HEK293 (cell line): ENCODE data around the gene ACSL3.

Source experiments
- CTCF ChIA-PET: fragments of 350-600 bp; formaldehyde crosslinking; extraction: SDS; loops from one replicate; lab custom pipeline; 2021; ENCODE audit warnings: antibody characterized with exemption; lab: Yijun Ruan, JAX
- POLR2A ChIA-PET: fragments of 300-600 bp; formaldehyde crosslinking; extraction: SDS; loops from one replicate; lab custom pipeline; 2020; ENCODE audit warnings: antibody characterized with exemption, inconsistent platforms; lab: Yijun Ruan, JAX
- H3K27ac ChIP-seq: fragments of 200-500 bp; sonication (Bioruptor generic); 2 replicates; pipeline ENCODE4 v1.5.1; 2014; ENCODE audit warnings: low read depth, low read length, control low read depth, inconsistent platforms; ENCODE audit errors: extremely low read depth
- H3K36me3 ChIP-seq, 2 experiments: fragments of 200-500 bp in 1 of 2; sonication (Bioruptor generic) in 1 of 2; 1 replicate in 1 of 2; 2 replicates in 1 of 2; pipeline ENCODE4 v1.5.1; 2014 to 2017; ENCODE audit warnings: inconsistent platforms in 2 of 2, low read length in 2 of 2; ENCODE audit not compliant: control insufficient read depth in 2 of 2, insufficient read depth in 1 of 2
- H3K4me1 ChIP-seq: fragments of 200-500 bp; sonication (Bioruptor generic); 2 replicates; pipeline ENCODE4 v1.5.1; 2014; ENCODE audit warnings: mild to moderate bottlenecking, low read length, inconsistent platforms; ENCODE audit not compliant: control insufficient read depth, insufficient read depth
- H3K4me3 ChIP-seq: 2 replicates; pipeline ENCODE4 v1.5.1; 2011; ENCODE audit warnings: low read depth, mild to moderate bottlenecking, control low read depth, low read length, moderate library complexity
- H3K9me3 ChIP-seq: fragments of 200-500 bp; sonication (Bioruptor generic); 2 replicates; pipeline ENCODE4 v1.5.1; 2014; ENCODE audit warnings: low read depth, low read length, inconsistent platforms; ENCODE audit not compliant: control insufficient read depth, insufficient read depth
- KLF7 ChIP-seq: fragments of 450-650 bp; formaldehyde crosslinking; IDR thresholded peaks from 2 replicates; pipeline ENCODE4 v1.5.1; 2016; ENCODE audit warnings: missing biosample characterization, missing genetic modification characterization, borderline replicate concordance
- MZF1 ChIP-seq: fragments of 450-650 bp; formaldehyde crosslinking; IDR thresholded peaks from 2 replicates; pipeline ENCODE4 v1.5.1; 2017; ENCODE audit warnings: missing biosample characterization, missing genetic modification characterization, borderline replicate concordance
- ZBTB17 ChIP-seq: fragments of 450-650 bp; formaldehyde crosslinking; IDR thresholded peaks from 2 replicates; pipeline ENCODE4 v1.5.1; 2016; ENCODE audit warnings: missing biosample characterization, missing genetic modification characterization
- ZNF114 ChIP-seq: fragments of 450-650 bp; formaldehyde crosslinking; IDR thresholded peaks from 2 replicates; pipeline ENCODE4 v1.5.0; 2017; ENCODE audit warnings: missing biosample characterization, missing genetic modification characterization
- ZNF214 ChIP-seq: fragments of 450-650 bp; formaldehyde crosslinking; IDR thresholded peaks from 2 replicates; pipeline ENCODE4 v1.5.1; 2017; ENCODE audit warnings: missing biosample characterization, mild to moderate bottlenecking, missing genetic modification characterization, borderline replicate concordance
- ZNF23 ChIP-seq: fragments of 450-650 bp; formaldehyde crosslinking; IDR thresholded peaks from 2 replicates; pipeline ENCODE4 v1.5.1; 2016; ENCODE audit warnings: missing biosample characterization, missing genetic modification characterization, borderline replicate concordance
- ZNF514 ChIP-seq: fragments of 450-650 bp; formaldehyde crosslinking; IDR thresholded peaks from 2 replicates; pipeline ENCODE4 v1.5.1; 2016; ENCODE audit warnings: missing biosample characterization, missing genetic modification characterization
- ZNF544 ChIP-seq: fragments of 450-650 bp; formaldehyde crosslinking; IDR thresholded peaks from 2 replicates; pipeline ENCODE4 v1.5.0; 2017; ENCODE audit warnings: missing biosample characterization, missing genetic modification characterization
- ZNF571 ChIP-seq: fragments of 450-650 bp; formaldehyde crosslinking; IDR thresholded peaks from 2 replicates; pipeline ENCODE4 v1.5.0; 2017; ENCODE audit warnings: missing biosample characterization, missing genetic modification characterization
- ZNF596 ChIP-seq: fragments of 450-650 bp; IDR thresholded peaks from 2 replicates; pipeline ENCODE4 v1.5.0; 2018; ENCODE audit warnings: missing biosample characterization, mild to moderate bottlenecking, missing genetic modification characterization, moderate library complexity
- ZNF624 ChIP-seq: fragments of 450-650 bp; formaldehyde crosslinking; IDR thresholded peaks from 2 replicates; pipeline ENCODE4 v1.5.1; 2017; ENCODE audit warnings: missing biosample characterization, missing genetic modification characterization
- ZNF629 ChIP-seq: fragments of 450-650 bp; formaldehyde crosslinking; IDR thresholded peaks from 2 replicates; pipeline ENCODE4 v1.5.1; 2017; ENCODE audit warnings: missing biosample characterization, missing genetic modification characterization
- ZNF670 ChIP-seq: fragments of 450-650 bp; formaldehyde crosslinking; IDR thresholded peaks from 2 replicates; pipeline ENCODE4 v1.5.1; 2016; ENCODE audit warnings: missing biosample characterization, missing genetic modification characterization, low read depth
- ZNF777 ChIP-seq: fragments of 450-650 bp; formaldehyde crosslinking; IDR thresholded peaks from 2 replicates; pipeline ENCODE4 v1.5.1; 2017; ENCODE audit warnings: missing biosample characterization, missing genetic modification characterization, borderline replicate concordance
- ZNF843 ChIP-seq: fragments of 450-650 bp; formaldehyde crosslinking; IDR thresholded peaks from 2 replicates; pipeline ENCODE4 v1.5.1; 2016; ENCODE audit warnings: missing biosample characterization, missing genetic modification characterization
- TF ChIP-seq, protein P1 (sequence below): fragments of 450-650 bp; formaldehyde crosslinking; IDR thresholded peaks from 2 replicates; pipeline ENCODE4 v1.5.1; 2016; ENCODE audit warnings: missing biosample characterization, missing genetic modification characterization, borderline replicate concordance
- TF ChIP-seq, protein P2 (sequence below): fragments of 450-650 bp; formaldehyde crosslinking; IDR thresholded peaks from 2 replicates; pipeline ENCODE4 v1.5.1; 2016; ENCODE audit warnings: missing biosample characterization, missing genetic modification characterization
- TF ChIP-seq, protein P3 (sequence below): fragments of 450-650 bp; formaldehyde crosslinking; IDR thresholded peaks from 2 replicates; pipeline ENCODE4 v1.5.1; 2016; ENCODE audit warnings: missing biosample characterization, missing genetic modification characterization
- TF ChIP-seq, protein P4 (sequence below): sonication (generic); formaldehyde crosslinking; IDR thresholded peaks from 2 replicates; pipeline ENCODE4 v1.8.1; 2022; ENCODE audit warnings: mild to moderate bottlenecking, moderate library complexity, missing genetic modification reagents

ACSL3 gene

DNA sequence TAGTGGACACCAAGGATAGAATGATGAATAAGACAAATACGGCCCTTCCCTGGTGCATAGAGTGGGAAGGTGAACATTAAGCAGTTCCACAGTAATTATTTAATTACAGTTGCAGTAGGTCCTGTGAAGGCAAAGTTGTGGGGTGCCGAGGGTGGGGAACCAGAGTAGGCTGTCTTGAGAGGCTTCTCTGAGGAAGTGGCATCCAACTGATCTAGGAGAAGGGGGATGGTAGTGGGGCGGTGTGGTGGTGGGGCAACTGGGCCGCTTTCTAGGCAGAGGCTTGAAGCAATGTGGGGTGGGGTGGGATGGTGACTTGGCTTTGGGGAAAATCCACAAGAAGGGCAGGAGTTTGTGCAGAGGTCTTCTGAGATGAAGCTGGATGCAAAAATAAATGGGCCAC is 11.7 kb downstream of the ACSL3 start (continued):
- TF ChIP-seq, protein P1, sequence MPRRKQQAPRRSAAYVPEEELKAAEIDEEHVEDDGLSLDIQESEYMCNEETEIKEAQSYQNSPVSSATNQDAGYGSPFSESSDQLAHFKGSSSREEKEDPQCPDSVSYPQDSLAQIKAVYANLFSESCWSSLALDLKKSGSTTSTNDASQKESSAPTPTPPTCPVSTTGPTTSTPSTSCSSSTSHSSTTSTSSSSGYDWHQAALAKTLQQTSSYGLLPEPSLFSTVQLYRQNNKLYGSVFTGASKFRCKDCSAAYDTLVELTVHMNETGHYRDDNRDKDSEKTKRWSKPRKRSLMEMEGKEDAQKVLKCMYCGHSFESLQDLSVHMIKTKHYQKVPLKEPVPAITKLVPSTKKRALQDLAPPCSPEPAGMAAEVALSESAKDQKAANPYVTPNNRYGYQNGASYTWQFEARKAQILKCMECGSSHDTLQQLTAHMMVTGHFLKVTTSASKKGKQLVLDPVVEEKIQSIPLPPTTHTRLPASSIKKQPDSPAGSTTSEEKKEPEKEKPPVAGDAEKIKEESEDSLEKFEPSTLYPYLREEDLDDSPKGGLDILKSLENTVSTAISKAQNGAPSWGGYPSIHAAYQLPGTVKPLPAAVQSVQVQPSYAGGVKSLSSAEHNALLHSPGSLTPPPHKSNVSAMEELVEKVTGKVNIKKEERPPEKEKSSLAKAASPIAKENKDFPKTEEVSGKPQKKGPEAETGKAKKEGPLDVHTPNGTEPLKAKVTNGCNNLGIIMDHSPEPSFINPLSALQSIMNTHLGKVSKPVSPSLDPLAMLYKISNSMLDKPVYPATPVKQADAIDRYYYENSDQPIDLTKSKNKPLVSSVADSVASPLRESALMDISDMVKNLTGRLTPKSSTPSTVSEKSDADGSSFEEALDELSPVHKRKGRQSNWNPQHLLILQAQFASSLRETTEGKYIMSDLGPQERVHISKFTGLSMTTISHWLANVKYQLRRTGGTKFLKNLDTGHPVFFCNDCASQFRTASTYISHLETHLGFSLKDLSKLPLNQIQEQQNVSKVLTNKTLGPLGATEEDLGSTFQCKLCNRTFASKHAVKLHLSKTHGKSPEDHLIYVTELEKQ (tag by site-specific recombination): no peak
- TF ChIP-seq ZNF629 (tag by site-specific recombination): no peak
- TF ChIP-seq, protein P2, sequence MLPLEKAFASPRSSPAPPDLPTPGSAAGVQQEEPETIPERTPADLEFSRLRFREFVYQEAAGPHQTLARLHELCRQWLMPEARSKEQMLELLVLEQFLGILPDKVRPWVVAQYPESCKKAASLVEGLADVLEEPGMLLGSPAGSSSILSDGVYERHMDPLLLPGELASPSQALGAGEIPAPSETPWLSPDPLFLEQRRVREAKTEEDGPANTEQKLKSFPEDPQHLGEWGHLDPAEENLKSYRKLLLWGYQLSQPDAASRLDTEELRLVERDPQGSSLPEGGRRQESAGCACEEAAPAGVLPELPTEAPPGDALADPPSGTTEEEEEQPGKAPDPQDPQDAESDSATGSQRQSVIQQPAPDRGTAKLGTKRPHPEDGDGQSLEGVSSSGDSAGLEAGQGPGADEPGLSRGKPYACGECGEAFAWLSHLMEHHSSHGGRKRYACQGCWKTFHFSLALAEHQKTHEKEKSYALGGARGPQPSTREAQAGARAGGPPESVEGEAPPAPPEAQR (tag by site-specific recombination): no peak
- TF ChIP-seq, all 188 proteins: peak for 0

DNA sequence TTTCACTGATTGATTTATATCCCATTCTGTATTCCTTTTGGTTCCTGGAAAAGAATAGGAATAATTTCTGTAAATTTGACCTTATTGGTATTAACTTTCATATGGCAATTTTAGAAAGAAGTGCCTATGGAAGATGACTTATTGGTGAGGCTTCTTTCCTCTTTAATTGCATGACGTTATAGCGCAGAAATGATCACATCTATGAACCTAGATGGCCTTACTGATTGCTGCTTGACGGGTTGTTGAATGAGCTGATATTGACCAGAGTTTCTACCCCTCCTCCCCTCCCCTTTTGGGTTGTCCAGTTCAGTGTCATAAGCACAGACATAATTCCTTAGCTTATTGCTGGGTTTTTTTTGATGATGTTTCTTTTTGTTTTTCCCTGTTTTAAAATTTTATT is 14.6 kb downstream of the ACSL3 start:
- Histone ChIP-seq H3K4me3 (no peak overlapping the region), H3K36me3 (no peaks in the 10 kb centered on the region), H3K4me1 (peaks cover 14% of the 10 kb centered on the region), H3K27ac (no peak overlapping the region), H3K9me3 (no peaks in the 10 kb centered on the region)
- TF ChIP-seq ZNF777 (tag by site-specific recombination) (no peak), ZNF596 (tag by site-specific recombination) (no peak), KLF7 (tag by site-specific recombination) (no peak), ZNF114 (tag by site-specific recombination) (no peak), ZNF670 (tag by site-specific recombination) (no peak), ZNF23 (tag by site-specific recombination) (no peak), ZNF843 (no peak)
- CTCF ChIA-PET: interaction anchor here (0.6 to 1.0 kb wide), 3 partner anchors 14 to 96 kb away, joined by 3 to 4 read pairs (median 3); no protein-coding TSS in a partner anchor
- POLR2A ChIA-PET: interaction anchor here (1.0 to 1.2 kb wide), 3 partner anchors 14 to 16 kb away, joined by 3 to 4 read pairs (median 3); no protein-coding TSS in a partner anchor

DNA sequence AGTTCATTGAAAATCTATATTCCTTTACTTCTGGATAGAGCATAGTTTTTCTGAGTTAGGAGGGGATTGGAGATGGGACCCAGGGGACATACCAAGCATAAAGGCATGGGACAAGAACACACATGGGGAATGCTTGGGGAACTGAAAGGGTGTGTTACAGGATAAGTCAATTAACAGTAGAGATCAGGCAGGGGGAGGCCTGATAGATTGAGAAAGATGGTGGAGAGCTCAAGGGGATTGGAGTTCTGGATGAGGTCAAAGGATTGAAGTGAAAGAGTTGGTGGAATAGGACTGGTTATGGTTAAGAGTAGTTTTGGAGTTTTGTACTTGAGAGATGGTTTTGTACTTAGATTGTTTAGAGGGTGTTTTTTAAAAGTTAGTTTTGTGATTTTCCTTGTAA is 16.1 kb downstream of the ACSL3 start:
- 0 out of 2 replicates have a peak, but pooled peaks have one; percentile 40 for TF ChIP-seq MZF1 (tag by site-specific recombination)
- no peak for TF ChIP-seq ZNF214
- TF ChIP-seq, protein P3, sequence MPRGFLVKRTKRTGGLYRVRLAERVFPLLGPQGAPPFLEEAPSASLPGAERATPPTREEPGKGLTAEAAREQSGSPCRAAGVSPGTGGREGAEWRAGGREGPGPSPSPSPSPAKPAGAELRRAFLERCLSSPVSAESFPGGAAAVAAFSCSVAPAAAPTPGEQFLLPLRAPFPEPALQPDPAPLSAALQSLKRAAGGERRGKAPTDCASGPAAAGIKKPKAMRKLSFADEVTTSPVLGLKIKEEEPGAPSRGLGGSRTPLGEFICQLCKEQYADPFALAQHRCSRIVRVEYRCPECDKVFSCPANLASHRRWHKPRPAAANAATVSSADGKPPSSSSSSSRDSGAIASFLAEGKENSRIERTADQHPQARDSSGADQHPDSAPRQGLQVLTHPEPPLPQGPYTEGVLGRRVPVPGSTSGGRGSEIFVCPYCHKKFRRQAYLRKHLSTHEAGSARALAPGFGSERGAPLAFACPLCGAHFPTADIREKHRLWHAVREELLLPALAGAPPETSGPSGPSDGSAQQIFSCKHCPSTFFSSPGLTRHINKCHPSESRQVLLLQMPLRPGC (tag by site-specific recombination): no peak
- no peak for TF ChIP-seq ZNF544 (tag by site-specific recombination)
- TF ChIP-seq ZNF624 (tag by site-specific recombination): no peak
- 0 out of 2 replicates have a peak, but pooled peaks have one; percentile 24 for TF ChIP-seq ZBTB17 (tag by site-specific recombination)
- TF ChIP-seq, protein P4, sequence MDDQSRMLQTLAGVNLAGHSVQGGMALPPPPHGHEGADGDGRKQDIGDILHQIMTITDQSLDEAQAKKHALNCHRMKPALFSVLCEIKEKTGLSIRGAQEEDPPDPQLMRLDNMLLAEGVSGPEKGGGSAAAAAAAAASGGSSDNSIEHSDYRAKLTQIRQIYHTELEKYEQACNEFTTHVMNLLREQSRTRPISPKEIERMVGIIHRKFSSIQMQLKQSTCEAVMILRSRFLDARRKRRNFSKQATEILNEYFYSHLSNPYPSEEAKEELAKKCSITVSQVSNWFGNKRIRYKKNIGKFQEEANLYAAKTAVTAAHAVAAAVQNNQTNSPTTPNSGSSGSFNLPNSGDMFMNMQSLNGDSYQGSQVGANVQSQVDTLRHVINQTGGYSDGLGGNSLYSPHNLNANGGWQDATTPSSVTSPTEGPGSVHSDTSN (CRISPR knock-in tag): no peak
- TF ChIP-seq ZNF571 (tag by site-specific recombination): no peak
- TF ChIP-seq ZNF514: no peak
- ChIA-PET CTCF (interaction anchor here (0.6 to 0.7 kb wide), 3 partner anchors 14 to 168 kb away, joined by 3 to 6 read pairs (median 4); no protein-coding TSS in a partner anchor), POLR2A (no interaction called here)
- peaks cover 14% of the 10 kb centered on the region for H3K4me1 ChIP-seq
- no peaks in the 10 kb centered on the region for H3K9me3 ChIP-seq
- H3K36me3 ChIP-seq: no peaks in the 10 kb centered on the region
- H3K4me3 ChIP-seq: no peak overlapping the region
- no peak overlapping the region for H3K27ac ChIP-seq
